GM11168 (cell line): ENCODE data around the gene CDH24.

ENCODE experiments used
- in situ Hi-C: fragments of 300-500 bp; cut with MboI; formaldehyde crosslinking; loops from one replicate; pipeline ENCODE4 v1.12.0; 2022; ENCODE audit warnings: low sequenced_read_pairs; ENCODE audit not compliant: unreplicated experiment

CDH24 gene

DNA sequence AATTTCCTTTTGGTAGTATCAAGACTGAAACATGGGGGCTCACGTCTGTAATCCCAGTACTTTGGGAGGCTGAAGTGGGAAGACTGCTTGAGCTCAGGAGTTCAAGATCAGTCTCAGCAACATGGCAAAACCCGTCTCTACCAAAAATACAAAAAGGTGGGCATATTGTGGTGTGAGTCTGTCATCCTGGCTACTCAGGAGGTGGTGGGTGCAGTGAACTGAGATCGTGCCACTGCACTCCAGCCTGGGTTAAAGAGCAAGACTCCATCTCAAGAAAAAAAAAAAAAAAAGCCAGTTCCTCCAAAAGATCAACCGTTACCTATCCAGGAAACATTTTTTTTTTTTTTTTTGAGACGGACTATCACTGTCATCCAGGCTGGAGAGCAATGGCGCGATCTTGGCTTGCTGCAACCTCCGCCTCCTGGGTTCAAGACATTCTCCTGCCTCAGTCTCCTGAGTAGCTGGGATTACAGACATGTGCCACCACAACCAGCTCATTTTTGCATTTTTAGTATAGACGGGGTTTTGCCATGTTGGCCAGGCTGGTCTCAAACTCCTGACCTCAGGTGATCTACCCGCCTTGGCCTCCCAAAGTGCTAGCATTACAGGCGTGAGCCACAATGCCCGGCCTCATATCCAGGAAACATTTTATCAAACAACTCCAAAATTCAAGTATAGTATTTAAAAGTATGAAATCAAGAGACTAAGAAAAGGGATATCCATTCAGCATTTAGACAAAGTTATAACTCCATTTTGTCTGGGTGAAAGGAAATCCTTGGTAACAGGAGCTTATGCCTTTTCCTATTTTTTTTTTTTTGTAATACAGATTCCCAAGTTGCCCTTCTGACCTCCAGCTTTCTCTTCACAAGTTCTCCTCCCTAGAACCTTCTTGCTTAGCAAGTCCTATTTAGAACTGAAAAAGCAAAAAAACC, 34.2 kb upstream of the CDH24 start:
- in situ Hi-C loops, result no loop called here

DNA sequence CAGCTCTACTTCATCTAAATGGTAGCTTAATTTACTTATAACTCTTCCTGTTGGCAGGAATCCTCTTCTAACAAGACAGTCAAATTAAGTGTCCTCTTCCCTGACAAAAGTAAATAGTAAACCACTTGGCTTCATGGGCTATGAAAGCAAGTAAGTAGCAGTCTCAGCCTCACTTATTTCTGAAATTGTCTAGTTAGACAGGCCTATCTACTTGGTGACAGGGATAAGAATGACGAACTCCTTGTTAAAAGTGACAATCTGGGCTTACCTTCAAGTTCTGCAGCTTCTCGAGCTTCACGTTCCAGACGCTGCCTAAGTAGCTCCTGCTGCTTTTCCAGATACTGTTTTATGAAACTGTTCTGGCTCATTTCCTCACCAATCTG, 32.9 kb upstream of the CDH24 start:
- in situ Hi-C loops, result no loop called here

DNA sequence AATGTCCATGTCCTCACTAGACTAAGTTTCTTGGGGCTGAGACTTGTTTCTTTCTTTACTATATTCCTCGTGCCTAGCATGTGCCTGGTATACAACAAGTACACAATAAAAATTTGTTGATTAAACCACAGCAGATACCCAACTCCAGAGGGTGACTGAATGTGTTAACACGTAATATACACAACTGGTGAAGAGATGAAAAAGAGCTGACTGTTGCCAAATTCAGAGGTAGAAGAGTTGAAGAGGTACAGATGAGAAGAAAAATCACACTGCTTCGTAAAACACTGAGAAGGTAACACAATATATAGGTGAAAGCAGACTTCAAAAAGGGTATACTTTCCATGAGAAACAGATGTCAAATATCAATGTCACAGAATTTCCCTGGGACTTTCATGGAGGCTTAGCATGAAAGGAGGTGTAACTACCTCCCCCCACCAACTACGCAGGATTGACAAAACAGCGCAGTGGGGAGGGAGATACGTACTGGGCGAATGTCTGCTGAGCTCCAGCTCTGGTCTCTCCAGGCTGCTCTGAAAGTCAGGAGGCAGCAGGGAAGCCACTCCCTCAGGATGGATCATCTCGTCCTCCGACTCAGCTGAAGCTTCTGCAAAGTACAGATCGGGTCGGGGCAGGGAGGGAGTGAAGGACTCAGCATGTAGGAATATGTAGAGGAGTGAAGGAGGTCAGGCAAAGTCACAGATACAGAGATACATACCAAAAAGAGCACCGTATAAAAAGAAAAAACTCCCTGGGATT, 32.4 kb upstream of the CDH24 start:
- in situ Hi-C loops, result no loop called here

DNA sequence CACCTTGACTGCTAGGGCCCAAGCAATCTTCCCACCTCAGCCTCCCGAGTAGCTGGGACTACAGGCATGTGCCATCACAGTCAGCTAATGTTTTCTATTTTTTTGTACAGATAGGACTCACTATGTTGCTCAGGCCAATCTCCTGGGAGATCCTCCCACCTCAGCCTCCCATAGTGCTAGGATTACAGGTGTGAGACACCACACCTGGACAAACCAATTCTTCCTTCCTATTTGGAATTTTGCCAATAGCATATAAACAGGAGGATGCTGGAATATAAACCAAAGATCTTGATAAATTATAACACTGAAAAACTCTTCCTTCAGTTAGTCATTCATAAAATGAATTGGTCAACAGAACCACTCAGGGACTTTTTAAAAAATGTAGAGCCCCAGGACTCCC, 29.2 kb upstream of the CDH24 start:
- in situ Hi-C loops, result no loop called here

DNA sequence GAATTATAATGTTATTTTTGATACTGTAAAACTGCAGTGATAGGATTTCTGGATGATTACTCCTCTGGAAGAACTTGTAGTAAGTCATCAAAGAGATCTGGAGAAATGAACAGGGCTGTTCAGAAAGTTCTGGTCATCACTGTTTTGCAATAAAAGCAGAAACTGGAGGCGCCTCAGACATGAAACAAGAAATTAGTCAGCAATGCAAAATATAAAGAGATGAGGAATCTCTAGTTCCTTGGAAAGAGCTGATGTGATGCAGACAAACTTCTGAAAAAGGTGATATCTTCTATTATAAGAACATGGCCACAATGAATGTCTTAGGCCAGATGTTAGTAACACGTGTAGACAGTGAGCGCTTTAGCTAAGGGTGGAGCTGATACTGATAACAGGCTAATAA, 28.1 kb upstream of the CDH24 start:
- in situ Hi-C loops, result no loop called here

DNA sequence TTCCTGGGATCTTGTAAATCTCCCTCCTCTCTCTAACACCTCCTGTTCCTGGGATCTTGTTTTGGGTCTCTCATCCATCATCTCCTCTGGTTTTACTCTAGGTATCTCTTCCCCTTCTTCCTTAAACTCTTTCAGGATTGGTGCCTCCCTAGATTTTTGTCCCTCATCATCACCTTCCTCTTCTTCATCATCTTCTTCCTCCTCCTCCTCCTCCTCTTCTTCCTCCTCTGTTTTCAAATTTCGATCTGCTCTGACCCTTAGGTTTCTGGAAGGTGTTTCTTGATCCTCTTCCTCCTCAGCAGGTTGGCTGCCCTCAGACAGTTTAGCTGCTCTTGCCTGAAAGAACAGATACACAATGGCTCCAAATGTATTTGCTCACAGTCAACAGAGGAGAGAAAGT, 23.2 kb upstream of the CDH24 start:
- in situ Hi-C loops, result no loop called here

DNA sequence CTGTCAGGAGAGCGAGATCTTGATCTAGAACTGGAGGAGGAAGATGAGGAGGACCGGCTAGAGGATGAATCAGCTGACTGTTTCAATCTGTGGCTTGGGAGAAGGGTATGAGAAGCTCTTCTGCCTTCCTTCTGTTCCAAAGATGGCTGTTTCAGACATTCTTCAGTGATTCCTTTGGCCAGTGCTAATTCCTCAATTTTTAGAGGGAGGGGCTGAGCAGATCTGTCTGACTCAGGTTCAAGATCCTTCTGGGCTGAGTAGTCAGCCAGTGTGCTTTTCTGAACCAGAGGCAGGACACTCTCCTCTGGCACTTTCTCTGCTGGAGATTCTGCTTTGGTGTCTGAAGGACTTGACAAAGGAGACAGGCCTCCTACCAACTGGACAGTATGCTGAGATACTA, 22.4 kb upstream of the CDH24 start:
- in situ Hi-C loops, result no loop called here

DNA sequence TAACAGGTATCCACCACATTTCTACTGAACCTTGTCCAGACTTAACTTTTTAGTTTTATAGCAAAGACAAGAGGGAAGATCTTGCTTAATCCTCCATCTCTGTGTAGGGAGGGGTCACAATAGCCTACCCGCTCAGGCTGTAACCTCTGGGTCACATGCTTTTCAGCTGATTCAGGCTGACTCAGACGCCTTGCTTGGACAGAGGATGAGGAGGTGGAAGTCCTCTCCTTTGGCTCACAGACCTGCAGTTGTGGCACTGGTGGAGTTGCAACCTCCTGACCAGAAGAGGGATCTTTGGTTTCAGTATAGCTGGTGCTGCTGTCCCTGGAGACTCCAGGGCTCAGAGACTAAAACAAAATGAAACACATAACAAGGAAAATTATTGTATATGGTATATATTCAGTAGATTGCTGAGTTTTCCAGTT, 21.4 kb upstream of the CDH24 start:
- in situ Hi-C loops, result no loop called here

DNA sequence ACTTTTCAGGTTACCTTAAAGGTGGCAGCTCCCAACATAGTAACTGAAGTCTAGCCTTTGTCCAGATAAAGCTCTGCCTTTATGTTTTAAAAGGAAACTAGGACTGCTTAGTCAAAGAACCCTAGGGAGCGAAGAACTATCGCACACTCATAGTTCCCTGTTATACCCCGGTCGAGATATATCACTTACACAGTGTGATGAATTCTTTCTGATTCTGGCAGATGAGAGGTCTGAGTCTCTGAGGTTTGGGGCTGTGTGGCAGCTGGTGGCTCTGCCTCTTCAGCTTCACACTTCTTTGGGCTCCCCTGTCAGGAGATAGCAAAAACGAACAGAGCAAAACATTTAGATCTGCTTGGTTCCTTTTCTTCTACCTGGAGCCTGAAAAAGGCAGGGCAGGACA, 20.6 kb upstream of the CDH24 start:
- in situ Hi-C loops, result no loop called here

DNA sequence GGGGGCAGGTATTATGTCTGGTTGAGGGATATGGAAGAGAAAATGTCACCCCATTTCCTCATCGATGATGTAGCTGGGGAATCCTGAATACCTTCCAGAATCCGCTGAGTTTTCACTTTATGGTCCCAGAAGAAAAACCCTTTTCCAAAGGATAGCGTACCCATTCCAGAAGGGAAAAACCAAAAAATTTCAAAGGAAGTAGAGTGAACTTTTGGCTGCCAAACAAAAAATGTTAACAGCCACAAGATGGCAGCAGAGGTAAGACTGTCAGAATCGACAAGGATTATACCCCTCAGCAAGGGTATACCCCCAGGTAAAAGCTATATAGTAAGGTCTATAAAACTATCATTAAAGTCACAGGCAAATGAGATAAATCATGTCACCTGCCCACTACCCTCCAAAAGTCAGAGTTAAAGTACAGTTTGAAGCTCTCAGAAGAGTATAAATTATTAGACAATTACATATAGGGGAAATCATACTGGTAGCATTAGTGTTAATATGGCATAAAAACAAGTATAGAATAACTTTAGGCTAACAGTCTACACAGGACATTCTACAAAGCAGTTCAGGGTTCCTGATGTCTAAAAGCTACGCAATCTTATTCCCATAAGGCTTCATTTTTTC, 19.6 kb upstream of the CDH24 start:
- in situ Hi-C loops, result no loop called here

DNA sequence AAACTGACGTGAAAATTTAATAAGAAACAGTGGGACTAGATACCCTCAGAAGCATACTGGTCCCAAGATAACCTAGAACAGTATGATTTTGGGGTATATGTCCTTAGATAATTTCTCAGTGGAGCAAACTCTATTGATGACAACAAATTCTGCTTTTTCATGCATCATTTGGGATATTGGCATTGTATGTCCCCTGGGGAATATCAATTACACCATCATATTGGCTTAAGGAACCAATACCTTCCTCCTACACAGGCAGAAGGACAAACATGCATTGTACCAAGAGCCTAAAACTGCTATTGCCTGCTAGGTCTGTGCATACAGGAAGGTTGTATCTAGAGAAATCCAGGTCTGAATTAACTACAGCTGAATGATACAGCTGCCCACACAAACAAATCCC, 17.6 kb upstream of the CDH24 start:
- in situ Hi-C loops, result no loop called here

DNA sequence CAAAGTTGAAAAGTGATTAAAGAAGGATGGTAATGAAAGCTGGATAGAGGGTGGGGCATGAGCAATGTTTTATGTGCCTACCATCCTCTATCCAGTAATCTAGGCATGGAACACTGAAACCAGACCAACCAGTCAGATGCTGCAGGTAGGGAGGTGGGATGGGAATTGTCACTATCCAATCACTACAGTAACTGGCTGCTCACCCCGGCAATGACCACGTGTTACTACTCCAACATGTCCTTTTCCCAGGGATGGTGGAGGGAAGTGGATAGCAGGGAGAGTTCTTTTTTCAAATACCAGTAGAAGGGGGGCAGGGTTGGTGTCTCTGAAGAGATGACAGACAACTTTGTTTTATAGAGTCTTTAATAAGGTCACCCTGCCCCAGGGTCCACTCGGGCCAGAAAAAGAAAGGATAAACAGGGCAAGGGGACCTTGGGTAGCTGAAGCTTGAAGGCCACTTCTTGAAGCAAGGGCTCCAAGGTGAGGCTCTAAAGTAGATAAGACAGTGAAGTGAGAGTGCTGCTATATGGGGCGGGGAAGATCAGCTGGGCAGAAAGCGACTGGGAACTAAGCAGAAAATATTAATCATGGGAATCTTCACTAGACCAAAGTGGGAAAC, 14.7 kb upstream of the CDH24 start:
- in situ Hi-C loops, result no loop called here

DNA sequence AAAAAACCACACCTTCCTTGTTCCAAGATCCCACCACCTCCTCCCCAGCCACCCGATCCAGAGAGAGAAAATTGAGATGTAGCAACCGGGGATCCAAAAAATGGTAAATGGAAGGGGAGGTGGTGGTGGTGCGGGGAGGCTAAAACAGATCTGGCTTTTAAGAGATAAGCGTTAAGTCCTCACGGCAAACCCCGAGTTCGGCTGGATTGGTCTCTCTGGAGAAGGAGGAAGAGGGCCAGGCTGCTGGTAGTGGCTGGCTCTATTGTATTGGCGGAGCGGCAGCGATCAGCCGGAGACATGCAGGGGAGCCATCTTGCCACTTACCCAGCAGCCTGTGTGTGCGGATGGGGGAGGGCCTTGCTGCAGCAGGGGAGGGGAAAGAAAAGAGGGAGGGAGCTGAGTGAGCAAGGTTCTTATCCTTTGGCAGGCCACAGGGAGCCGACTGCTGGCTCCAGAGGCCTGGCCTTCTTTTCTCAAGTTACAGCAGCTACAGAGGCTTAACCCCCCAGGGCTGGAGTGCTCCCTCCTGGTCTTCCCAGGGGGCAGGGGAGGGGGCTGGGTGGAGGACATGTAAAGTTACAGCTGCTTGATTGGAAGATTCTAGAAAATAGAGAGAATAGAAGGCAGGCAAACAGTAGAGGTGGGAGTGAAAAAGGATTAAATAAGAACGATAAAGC, 14.1 kb upstream of the CDH24 start:
- in situ Hi-C loops, result no loop called here

DNA sequence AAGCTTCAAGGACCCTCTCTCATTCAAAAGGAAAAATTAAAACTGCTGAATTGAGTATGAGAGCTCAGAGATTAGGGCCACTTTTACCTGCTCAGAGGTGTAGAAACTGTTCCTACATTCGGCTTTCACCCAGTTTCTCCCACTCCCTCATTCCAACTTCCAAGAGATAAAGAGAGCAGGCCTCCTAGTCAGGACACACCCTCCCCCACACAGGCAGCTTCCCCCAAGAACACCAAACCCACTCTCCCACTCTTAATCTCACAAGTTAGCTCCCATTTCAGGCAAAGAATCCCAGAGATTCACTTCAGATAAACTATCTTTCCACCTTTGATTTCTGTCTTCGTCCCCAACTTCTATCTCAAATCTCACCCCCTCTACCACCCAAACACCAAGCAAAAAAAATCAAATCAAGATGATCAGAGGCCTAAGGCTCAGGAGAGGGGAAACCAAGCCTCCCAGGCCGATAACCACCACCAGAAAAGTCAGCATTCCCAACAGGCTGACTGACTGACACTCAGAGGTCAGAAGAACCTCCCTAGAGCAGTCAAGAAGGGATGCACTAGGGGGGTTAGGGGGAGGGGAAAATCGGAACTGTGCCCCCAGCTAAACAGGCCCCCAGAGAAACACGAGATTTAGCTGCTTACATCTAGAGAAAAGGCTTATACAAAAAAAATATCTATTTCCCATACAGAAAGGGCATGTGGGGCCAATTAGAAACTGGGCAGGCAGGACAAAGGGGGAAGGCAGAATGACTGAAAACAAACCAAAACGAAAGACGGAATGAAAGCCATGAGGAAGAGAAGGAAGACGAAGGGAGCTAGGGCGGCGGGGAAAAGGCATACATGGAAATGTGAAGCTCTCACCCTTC, 13.2 kb upstream of the CDH24 start:
- in situ Hi-C loops, result no loop called here

DNA sequence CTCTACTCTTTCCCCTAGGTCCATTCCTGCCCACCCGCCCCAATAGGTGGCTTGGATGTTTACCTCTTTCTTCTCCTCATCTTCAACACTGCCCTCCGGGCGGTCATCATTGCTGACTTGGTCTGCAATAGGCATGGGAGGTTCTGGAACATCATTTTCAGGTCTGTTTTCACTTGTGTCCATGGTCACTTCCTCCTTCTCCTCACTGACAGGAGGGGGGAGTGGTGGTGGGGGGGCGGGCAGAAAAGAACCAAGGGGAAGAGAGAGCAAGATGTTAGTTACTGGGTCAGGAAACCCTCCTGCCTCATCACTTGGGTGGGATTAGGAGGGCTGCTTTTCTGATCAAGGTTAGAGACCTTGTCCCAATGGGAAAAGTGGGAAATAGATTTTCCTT, 12.1 kb upstream of the CDH24 start:
- in situ Hi-C loops, result loop anchor here (5.0 kb wide), 1 partner anchor 77 kb away; no protein-coding TSS in a partner anchor

DNA sequence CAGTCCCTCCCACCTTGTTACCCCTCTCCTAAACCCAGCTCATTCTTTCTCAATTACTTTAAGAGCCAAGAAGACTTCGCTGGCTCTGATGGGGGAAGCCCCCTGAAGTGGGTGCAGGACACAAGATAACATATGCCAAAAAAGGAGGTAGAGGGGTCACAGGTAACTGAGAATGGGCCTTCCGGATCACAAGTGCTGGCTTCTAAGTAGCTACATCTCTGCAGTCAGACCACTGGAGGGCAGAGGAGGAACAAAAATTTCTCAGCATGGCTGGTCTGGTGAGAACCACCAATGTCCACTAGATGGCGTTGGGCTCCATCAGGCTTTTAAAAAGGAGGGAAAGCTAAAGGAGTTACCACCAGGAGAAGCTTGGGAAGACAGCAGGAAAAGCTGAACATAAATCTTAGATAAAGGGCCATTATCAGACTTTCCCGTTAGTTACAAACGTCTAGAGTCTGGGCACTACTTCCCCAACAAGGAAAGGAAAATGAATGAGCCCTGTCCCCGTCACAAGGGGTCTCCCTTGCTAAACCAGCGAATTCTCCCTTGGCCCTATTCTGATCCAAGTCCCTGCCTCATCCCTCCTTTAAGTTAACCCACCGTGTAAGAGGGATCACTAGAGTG, 11.6 kb upstream of the CDH24 start:
- in situ Hi-C loops, result loop anchor here (5.0 kb wide), 1 partner anchor 77 kb away; no protein-coding TSS in a partner anchor

DNA sequence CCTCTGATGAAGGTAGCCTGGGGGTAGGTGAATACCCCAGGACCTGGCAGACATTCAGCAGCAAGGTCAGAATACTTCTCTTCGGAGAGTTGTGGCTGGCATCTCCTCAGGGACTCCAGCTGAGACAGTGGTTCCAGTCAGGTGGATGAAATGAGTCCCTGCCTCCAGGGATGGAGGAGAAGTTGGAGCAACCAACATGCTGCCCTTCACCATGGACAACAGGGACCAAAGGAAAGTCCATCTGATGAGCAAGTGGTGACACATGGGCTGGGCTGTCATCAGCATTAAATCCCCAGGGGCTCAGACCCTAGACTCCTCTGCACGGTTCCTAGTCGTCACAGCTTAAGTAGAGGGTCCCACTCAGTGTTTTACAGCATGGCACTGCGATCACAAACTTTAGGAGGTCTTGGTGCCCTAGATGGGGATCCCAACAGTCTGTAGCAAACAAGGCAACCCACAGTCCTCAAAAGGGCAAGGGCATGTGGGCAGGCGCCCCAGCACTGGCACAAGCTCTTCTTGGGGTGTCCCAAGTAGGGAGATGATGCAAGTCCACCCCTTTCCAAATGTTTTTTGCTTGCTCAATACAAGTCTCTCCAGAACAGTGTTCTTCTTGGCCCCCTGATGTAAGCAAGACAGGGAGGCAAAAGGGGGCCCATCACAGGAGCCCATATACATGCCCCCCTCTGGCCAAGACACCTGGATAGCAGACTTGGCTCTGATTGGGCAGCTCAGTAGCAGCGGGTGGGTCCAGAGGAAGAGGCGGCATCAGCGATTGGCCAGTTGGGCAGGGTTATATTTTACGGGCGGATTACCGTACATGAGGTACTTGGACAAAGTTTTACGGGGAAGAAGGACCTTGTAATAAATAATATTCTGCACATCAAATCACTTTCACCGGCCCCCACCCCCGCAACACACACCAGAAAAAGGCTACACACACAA, 10.8 kb upstream of the CDH24 start:
- in situ Hi-C loops, result loop anchor here (5.0 kb wide), 1 partner anchor 76 kb away; no protein-coding TSS in a partner anchor
